SIG-M5 treated with dmso at 0.1 percent for 504 hours (cell line): ENCODE measurements around the gene FIGNL2.
"Not testable (repeated sequence)": the region's sequence is repeated elsewhere in the genome, so short reads cannot be mapped to it uniquely, and the experiment has no call there.

Source experiments
- DNase-seq: peaks from one replicate; lab custom pipeline; 2025; ENCODE audit not compliant: unreplicated experiment; lab: John Stamatoyannopoulos, UW

Gene FIGNL2

DNA sequence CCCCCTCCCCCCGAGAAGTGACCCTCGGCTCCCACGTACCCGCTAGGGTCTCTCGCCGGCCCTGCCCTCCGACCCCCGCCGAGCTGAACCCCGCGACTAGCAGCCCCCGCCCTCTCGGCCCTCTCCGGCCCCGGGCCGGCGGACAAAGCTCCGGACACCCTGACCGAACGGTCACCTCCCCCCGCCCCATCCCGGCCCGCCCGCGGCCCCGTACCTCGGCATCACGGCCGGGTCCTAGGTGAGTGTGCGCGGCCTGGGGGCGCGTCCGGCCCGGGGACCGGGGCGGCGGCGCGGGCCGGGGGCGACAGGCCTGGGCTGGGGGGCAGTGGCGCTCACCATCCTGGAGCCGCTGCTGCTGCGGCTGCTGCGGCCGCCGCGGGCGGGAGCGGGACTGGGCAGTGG is at the start of gene FIGNL2:
FIGNL2 (minus strand) TSS at position 393 of the 402 bp plus-strand sequence. CDS start 26,305 bp downstream, outside the sequence.
- no peak for DNase-seq

DNA sequence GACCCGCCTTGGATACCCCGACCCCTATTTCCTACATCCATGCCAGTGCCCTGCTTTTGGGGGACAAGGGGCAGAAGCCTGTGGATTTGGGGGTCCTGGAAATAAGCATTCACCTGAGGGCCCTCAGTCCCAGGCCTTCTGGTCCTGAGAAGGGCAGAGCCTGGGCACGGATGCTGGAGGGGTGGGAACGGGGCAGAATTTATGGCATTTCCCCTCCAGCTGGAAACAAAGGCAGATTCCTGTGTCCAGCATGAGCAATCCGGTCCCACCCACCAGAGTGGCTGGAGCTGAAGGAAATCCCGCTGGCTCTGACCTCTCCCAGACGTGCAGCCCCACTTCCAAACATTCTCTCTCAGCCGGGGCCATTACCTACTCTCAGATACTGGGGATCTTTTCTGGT is 48.7 kb upstream of the FIGNL2 start:
- DNase-seq: no peak

- no peak for DNase-seq
These were observed 47.7 kb upstream of the FIGNL2 start for GRCh38 chr12:51896236-51896635.

DNA sequence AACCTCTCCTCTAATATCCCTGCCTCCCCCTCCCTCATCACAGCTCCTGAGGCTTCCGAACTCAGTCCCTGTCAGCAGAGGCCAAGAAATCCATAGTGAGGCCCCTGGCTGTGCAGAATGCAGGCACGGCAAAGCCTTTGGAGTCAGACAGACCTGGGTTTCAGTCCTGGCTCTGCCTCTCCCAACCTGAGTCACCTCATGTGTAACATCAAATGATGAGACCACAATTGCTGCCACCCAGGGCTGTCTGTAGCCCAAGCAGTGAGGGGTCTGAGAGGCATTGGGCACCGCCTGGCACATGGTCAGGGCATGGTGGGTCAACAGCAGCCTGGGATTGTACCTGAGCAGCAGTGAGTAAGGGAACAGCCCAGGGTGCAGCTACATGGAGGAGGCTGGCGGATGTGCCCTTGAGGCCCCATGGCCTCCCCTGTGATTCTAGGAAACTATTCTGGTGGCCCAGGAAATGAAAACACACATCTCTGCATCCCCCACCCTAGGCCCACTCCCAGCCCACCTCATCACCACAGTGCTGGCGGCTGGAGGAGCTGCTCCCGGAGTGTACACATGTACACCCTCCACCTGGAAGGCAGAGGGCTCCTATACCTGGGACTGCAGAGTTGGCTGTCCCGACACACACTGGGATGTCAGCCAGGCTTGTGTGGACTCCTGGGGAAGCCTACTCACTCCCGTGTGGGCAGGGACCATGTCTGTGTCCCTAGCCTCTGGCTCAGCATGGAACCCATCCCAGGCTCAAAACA is 47.0 kb upstream of the FIGNL2 start:
- DNase-seq: no peak

- DNase-seq: no peak
These were observed 45.3 kb upstream of the FIGNL2 start for GRCh38 chr12:51893786-51894185.

DNA sequence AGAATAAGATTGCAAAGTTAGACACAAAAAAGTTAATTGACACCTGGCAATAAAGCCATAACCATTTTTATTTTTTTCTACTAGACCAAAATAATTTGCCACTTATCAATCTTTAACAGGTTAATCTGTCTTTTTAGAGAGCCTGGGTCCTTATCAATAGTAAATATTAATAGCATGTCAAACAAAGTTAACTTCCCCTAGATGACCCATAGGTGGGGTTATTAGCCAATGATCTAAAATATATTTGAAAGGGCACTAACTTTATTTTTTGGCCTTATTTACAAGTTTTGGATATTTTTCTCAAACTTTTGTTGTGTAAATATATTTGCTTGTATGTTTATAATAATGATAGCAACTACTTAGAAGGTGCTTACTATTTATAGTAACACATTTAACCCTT is 43.3 kb upstream of the FIGNL2 start:
- peak; percentile 29 for DNase-seq

- no peak for DNase-seq
These were observed 42.1 kb upstream of the FIGNL2 start for GRCh38 chr12:51890511-51891171.

DNA sequence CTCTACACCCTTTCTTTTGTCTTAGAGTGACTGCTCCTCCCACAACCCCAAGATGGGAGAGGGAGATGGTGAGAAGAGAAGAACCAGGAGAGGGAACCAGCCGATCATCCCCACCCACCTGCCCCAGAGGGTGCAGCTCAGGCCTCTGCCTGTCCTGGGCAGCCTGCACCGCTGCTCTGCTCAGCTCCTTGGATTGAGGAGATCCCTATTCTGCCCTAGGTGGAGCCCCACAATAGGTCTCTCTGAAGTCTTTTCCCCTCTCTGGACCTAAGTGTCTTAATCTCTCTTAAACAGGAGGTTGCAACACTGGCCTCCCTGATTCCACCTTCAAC is 41.6 kb upstream of the FIGNL2 start:
- DNase-seq: no peak

- no peak for DNase-seq
These were observed 41.0 kb upstream of the FIGNL2 start for GRCh38 chr12:51889216-51890132.

DNA sequence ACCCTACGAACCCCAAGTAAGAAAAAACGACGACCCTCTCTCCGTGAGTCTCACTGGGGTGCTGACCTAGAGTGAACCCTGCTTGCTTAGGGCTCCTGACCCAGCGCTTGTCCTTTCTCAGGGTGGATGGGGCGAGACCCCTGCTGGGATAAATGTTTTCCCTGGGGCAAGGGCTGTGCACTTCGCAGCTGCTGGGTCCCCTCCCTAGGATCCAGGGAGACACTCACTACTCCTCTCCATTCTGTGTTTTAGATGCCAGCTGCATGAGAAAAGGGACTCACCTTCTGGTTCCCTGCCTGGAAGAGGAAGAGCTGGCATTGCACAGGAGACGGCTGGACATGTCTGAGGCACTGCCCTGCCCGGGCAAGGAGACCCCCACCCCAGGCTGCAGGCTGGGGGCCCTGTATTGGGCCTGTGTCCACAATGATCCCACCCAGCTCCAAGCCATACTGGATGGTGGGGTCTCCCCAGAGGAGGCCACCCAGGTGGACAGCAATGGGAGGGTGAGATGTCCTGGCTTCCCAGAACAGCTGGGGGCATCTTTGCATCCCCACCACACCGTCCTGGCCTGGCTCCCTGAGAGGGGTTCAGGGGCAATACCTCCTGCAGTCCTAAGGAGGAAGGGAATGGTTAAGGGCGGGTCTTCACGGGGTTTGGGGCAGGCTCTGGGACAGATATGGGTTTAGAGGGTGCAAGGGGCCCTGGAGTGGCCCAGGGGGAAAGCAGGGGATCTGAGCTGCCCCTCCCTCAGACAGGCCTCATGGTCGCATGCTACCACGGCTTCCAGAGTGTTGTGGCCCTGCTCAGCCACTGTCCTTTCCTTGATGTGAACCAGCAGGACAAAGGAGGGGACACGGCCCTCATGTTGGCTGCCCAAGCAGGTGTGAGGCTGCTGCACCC is 40.0 kb upstream of the FIGNL2 start:
- DNase-seq: no peak

GRCh38 chr12:51887476-51888315 is 39.2 kb upstream of the FIGNL2 start, which contains the start of gene ANKRD33:
TSS of gene ANKRD33 (plus strand) at chr12:51888103. CDS start at chr12:51888187, 84 bp downstream.
- DNase-seq: no peak

DNA sequence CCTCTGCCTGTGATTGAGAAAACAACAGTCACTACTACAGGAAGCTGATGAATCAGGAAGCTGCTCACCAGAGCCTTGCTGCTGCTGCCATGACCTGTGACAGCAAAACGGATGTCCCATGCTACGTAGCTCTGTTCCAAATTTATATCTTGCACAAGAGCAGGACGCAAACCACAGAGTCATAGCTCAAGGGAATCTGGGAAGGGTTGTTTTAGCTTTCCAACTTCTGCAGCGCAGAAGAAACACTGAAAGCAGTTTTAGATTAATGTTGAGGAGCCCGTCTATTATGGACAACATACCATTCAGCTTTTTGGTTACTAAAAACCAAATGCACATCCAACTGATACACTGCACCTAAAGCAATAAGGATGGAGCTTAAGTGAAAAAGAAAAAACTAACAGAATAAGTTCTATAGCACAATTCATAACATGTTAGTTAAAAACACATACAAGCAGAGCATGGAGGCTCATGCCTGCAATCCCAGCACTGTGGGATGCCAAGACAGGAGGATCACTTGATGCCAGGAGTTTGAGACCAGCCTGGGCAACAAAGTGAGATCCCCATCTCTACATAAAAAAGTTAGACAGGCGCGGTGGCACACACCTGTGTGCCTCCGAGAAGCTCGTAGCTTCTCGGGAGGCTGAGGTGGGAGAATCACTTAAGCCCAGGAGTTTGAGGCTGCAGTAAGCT is 37.6 kb upstream of the FIGNL2 start:
- peak; percentile 96 for DNase-seq

DNA sequence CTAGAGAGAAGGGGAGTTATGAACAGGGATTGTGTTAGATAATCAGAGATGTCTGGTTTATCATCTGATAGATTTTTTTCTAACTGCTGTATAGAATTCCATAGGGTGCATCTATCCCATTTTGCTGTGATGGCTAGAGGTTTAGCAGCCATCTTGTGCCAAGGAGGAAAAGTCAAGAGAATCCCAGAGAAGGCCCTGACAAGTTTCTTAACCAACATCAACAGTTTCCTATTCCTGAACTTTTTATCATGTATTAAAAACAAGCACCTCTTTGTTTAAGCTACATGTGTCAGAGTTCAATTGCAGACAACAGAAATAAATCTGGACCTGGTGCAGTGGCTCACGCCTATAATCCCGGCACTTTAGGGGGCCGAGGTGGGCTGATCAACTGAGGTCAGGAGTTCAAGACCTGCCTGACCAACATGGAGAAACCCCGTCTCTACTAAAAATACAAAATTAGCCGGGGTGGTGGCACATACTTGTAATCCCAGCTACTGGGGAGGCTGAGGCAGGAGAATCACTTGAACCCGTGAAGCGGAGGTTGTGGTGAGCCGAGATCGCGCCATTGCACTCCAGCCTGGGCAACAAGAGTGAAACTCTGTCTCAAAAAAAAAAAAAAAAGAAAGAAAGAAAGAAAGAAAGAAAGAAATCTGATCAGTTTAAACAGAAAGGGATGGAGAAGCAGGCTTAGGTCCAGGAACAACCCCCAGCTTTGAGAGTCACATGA is 36.9 kb upstream of the FIGNL2 start:
- DNase-seq: not testable (repeated sequence)

DNA sequence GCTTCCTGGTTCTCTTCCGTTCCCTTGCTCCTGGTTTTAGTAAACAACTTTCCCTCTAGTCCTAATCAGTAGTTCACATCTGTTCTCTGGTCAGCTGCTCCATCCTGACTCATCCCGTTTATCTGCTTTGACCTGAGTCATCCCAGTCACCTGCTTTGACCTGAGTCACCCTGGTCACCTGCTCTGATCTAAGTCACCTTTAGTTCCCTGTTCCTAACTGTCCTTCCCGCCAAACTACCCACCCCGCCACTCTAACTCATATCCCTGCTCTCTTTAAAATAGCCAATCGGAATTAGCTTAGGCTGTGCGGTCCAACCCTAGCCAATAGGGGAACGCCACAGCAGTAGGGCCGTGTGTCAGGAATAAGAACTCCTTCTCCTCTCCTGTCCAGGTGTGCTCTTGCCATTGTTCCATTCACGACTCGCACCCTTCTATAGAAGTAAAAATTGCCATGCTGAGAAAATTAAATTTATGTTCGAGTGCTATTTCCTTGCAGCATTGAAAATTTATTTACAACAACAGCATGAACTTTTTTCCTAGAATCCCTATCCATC is 36.2 kb upstream of the FIGNL2 start:
- DNase-seq: no peak

DNA sequence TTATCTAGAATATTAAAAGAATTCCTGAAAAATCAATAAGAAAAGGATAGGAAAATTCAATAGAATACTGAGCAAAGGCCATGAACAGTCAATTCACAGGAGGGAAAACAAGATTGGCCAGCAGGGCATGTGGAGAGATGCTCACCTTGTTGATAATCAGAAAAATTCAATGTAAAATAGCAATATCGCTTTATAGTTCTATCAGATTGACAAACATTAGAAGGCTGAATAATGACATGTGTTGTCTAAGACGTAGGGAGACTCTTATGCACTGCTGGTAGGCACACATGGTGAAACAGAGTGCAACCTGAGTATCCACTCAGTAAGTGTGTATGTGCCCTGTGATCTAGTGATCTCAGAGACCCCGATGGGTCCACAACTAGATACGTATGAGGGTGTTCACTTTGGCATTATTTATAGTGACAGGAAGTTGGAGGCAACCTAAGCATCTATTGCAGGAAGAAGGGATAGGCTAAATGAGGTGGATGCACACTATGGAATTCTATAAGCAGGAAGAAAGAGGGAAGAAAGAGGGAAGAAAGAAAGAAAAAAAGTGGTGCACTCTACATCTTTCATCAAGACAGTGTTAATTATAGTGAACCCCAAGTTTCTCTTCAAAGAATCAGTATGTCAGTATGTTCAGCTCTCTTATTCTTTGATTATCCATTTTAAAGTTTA is 35.6 kb upstream of the FIGNL2 start:
- DNase-seq: no peak

DNA sequence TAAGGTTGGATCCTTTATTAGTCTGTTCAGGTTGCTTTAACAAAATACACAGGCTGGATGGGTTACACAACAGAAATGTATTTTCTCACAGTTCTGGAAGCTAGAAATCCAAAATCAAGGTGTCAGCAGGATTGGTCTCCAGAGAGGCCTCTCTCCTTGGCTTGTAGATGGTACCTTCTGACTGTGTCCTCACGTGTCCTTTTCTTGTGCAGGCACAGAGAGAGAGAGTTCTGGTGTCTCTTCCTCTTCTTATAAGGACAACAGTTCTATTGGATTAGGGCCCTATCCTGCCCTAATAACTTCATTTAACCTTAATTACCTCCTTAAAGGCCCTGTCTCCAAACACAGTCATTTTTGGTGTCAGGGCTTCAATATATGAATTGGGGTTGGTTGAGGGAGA is 34.8 kb upstream of the FIGNL2 start:
- DNase-seq: no peak

- DNase-seq: no peak
These were observed 30.6 kb upstream of the FIGNL2 start for GRCh38 chr12:51879102-51879501.

DNA sequence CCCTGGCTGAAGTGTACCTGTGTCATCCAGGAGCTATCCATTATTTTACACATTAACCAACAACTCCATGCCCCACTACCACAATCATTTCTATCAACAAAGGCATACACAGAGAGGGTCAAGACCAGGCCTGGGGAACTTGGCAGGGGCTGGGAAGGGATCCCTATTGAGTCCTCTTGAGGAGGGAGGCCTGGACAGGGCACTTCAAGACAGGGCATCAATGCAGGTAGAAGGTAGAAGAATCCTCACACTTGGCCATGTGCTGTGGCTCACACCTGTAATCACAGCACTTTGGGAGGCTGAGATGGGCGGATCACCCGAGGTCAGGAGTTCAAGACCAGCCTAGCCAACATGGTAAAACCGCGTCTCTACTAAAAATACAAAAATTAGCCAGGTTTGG is 26.0 kb upstream of the FIGNL2 start:
- no peak for DNase-seq
